Brain microvascular endothelial cell (primary cell): ENCODE results near the gene CLIP3.

Source experiments
- DNase-seq: peaks from one replicate; pipeline ENCODE4 v3.0.0-alpha.2; 2020
- H3K27ac ChIP-seq: fragments of 250-450 bp; sonication (Bioruptor Pico); 2 replicates; pipeline ENCODE4 v1.5.1; 2020; ENCODE audit warnings: mild to moderate bottlenecking, moderate library complexity
- H3K27me3 ChIP-seq: fragments of 250-450 bp; sonication (Bioruptor Pico); replicated peaks from 2 replicates; pipeline ENCODE4 v1.5.1; 2020; ENCODE audit warnings: mild to moderate bottlenecking
- H3K36me3 ChIP-seq: fragments of 250-450 bp; sonication (Bioruptor Pico); replicated peaks from 2 replicates; pipeline ENCODE4 v1.5.1; 2020; ENCODE audit warnings: mild to moderate bottlenecking
- H3K4me3 ChIP-seq: 2 replicates; pipeline ENCODE4 v1.5.1; 2011; ENCODE audit warnings: low read depth, mild to moderate bottlenecking, control low read depth, low read length, moderate library complexity
- CTCF ChIP-seq: IDR thresholded peaks from 2 replicates; pipeline ENCODE4 v1.5.1; 2011; ENCODE audit warnings: low read depth, mild to moderate bottlenecking, moderate library complexity, low read length, control low read depth, inconsistent platforms; ENCODE audit errors: missing control alignments
- in situ Hi-C: cut with HindIII; loops from 2 replicates; pipeline ENCODE4 v1.10.0; 2017; ENCODE audit warnings: low sequenced_read_pairs, low pct_ligation_motif_present

The CLIP3 gene

GRCh38 chr19:35993923-35994598 lies 38.6 kb downstream of the CLIP3 start:
- H3K27me3 ChIP-seq = no peaks in the 10 kb centered on the region
- H3K27ac ChIP-seq = no peak overlapping the region
- H3K4me3 ChIP-seq = peak overlapping the region; percentile 69
- no peak for DNase-seq
- no peaks in the 10 kb centered on the region for H3K36me3 ChIP-seq
- in situ Hi-C loops = no loop called here
- TF ChIP-seq CTCF = peak; percentile 14

- Histone ChIP-seq H3K27ac (no peak overlapping the region), H3K27me3 (no peaks in the 10 kb centered on the region), H3K36me3 (no peaks in the 10 kb centered on the region), H3K4me3 (no peak overlapping the region)
- no peak for TF ChIP-seq CTCF
- no peak for DNase-seq
- in situ Hi-C loops = no loop called here
Observed at GRCh38 chr19:35992907-35993765, 39.5 kb downstream of the CLIP3 start.

- DNase-seq = no peak
- Histone ChIP-seq H3K4me3 (no peak overlapping the region), H3K36me3 (no peaks in the 10 kb centered on the region), H3K27ac (no peak overlapping the region), H3K27me3 (peaks cover 8% of the 10 kb centered on the region)
- in situ Hi-C loops = no loop called here
- no peak for TF ChIP-seq CTCF
Observed at GRCh38 chr19:35991731-35992450, 40.8 kb downstream of the CLIP3 start.

GRCh38 chr19:35990771-35991730 lies 41.6 kb downstream of the CLIP3 start:
- no peaks in the 10 kb centered on the region for H3K36me3 ChIP-seq
- H3K27ac ChIP-seq = no peak overlapping the region
- DNase-seq = no peak
- H3K27me3 ChIP-seq = peaks cover 14% of the 10 kb centered on the region
- no peak overlapping the region for H3K4me3 ChIP-seq
- TF ChIP-seq CTCF = no peak
- in situ Hi-C loops = no loop called here

GRCh38 chr19:35990156-35990555 lies 42.5 kb downstream of the CLIP3 start:
- Histone ChIP-seq H3K36me3 (no peaks in the 10 kb centered on the region), H3K27me3 (peaks cover 14% of the 10 kb centered on the region), H3K4me3 (no peak overlapping the region), H3K27ac (no peak overlapping the region)
- no peak for DNase-seq
- TF ChIP-seq CTCF = no peak
- in situ Hi-C loops = no loop called here
